Testis (tissue), 2 donors: ENCODE results near the gene ZNF618.

Experiments used
- CTCF ChIP-seq, 3 experiments: fragments of 450-650 bp in 2 of 3; fragments of 200-600 bp in 1 of 3; sonication (generic) in 1 of 3; IDR thresholded peaks; one replicate each; pipeline ENCODE4 v1.5.1; 2016 to 2019; ENCODE audit warnings: antibody characterized with exemption in 3 of 3, mild to moderate bottlenecking in 2 of 3, moderate library complexity in 1 of 3
- POLR2A ChIP-seq: fragments of 450-650 bp; IDR thresholded peaks from one replicate; pipeline ENCODE4 v1.6.1; 2017; ENCODE audit warnings: antibody characterized with exemption, mild to moderate bottlenecking, moderate library complexity

DNA sequence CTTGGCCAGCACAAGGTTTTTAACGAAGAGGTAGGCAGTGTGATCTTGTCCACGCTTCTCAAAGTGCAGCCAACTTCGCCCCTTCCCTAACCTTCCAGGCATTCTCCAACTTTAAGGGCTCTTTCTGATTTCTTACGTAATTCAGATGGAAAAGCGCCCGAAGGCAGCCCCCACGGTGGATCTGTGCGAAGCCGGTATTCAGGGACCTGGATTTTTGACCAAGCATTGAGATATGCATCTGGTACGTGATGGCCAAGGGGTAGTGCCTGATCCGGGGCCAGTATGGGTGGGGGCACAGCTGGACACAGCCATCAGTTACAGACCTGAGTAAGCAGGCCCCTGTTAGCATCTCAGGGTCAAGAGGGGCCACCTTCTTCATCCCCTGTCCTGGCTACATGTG is 122.0 kb downstream of the ZNF618 start:
- TF ChIP-seq CTCF (IDR thresholded peaks at IDR 0.05) (no peak), POLR2A (no peak)
